GM23338 (cell line): ENCODE measurements around the gene LAMA4. TPM values are rescaled to one million over a fixed set of nuclear protein-coding genes. Genes with fewer than 3 reads are reported as not detected.
A peak's percentile ranks its signal among the peaks of the same experiment; 100 is the strongest.

Experiments
- ATAC-seq: fragments of 200-7000 bp; cut with Tn5 transposase; 3 replicates; pipeline ENCODE4 v1.9.1; 2020
- DNase-seq: peaks from one replicate; pipeline ENCODE4 v3.0.0-alpha.2; 2015; ENCODE audit warnings: low spot score
- H2AFZ ChIP-seq: fragments of 200-600 bp; sonication (generic); 2 replicates; pipeline ENCODE4 v1.8.0; 2016; ENCODE audit warnings: antibody characterized with exemption, mild to moderate bottlenecking, moderate library complexity
- H3F3A ChIP-seq: fragments of 200-600 bp; sonication (generic); replicated peaks from 2 replicates; pipeline ENCODE4 v1.8.0; 2017; ENCODE audit warnings: antibody characterized with exemption, mixed run types, low read depth
- H3K27ac ChIP-seq: fragments of 200-600 bp; sonication (generic); 2 replicates; pipeline ENCODE4 v1.6.1; 2016; ENCODE audit warnings: low read depth
- H3K27me3 ChIP-seq: fragments of 200-600 bp; sonication (generic); 2 replicates; pipeline ENCODE4 v1.8.0; 2016; ENCODE audit warnings: mild to moderate bottlenecking, mixed run types, moderate library complexity; ENCODE audit not compliant: insufficient read depth
- H3K36me3 ChIP-seq: fragments of 200-600 bp; sonication (generic); 2 replicates; pipeline ENCODE4 v1.8.0; 2016; ENCODE audit warnings: mild to moderate bottlenecking; ENCODE audit not compliant: insufficient read depth
- H3K4me1 ChIP-seq: fragments of 200-600 bp; sonication (generic); 2 replicates; pipeline ENCODE4 v1.8.0; 2016; ENCODE audit warnings: mild to moderate bottlenecking, moderate library complexity; ENCODE audit not compliant: insufficient read depth
- H3K4me2 ChIP-seq: fragments of 200-600 bp; sonication (generic); 2 replicates; pipeline ENCODE4 v1.7.1; 2017; ENCODE audit warnings: mixed run types
- H3K4me3 ChIP-seq: fragments of 200-600 bp; sonication (generic); 2 replicates; pipeline ENCODE4 v1.6.1; 2016; ENCODE audit warnings: mixed run types
- H3K79me2 ChIP-seq: fragments of 200-600 bp; sonication (generic); replicated peaks from 2 replicates; pipeline ENCODE4 v1.8.0; 2017; ENCODE audit warnings: mild to moderate bottlenecking; ENCODE audit not compliant: insufficient read depth
- H3K9me2 ChIP-seq: fragments of 200-600 bp; sonication (generic); 2 replicates; pipeline ENCODE4 v1.8.0; 2017; ENCODE audit not compliant: insufficient read depth
- H4K20me1 ChIP-seq: fragments of 200-600 bp; sonication (generic); replicated peaks from 2 replicates; pipeline ENCODE4 v1.8.0; 2017; ENCODE audit warnings: mild to moderate bottlenecking; ENCODE audit not compliant: insufficient read depth
- H3K27ac Mint-ChIP-seq: 2 replicates; pipeline ENCODE4 v1.8.0; 2020; ENCODE audit warnings: inconsistent platforms, mild to moderate bottlenecking, moderate library complexity, mixed read lengths
- H3K27me3 Mint-ChIP-seq: 3 replicates; pipeline ENCODE4 v1.8.0; 2022; ENCODE audit warnings: low read depth, mild to moderate bottlenecking, moderate library complexity, mixed read lengths, inconsistent platforms; ENCODE audit not compliant: insufficient read depth, poor library complexity
- H3K36me3 Mint-ChIP-seq: 3 replicates; pipeline ENCODE4 v1.8.0; 2021; ENCODE audit warnings: low read depth, mild to moderate bottlenecking, inconsistent platforms, moderate library complexity, mixed read lengths
- H3K4me1 Mint-ChIP-seq: 3 replicates; pipeline ENCODE4 v1.8.0; 2020; ENCODE audit warnings: mild to moderate bottlenecking, inconsistent platforms, mixed read lengths
- H3K4me3 Mint-ChIP-seq: 3 replicates; pipeline ENCODE4 v1.8.0; 2021; ENCODE audit warnings: moderate library complexity, mild to moderate bottlenecking, inconsistent platforms, mixed read lengths
- H3K9me3 Mint-ChIP-seq: 3 replicates; pipeline ENCODE4 v1.8.0; 2020; ENCODE audit warnings: moderate library complexity, mild to moderate bottlenecking, inconsistent platforms, mixed read lengths
- CREB1 ChIP-seq: fragments of 250-450 bp; sonication (Bioruptor Pico); IDR thresholded peaks from 2 replicates; pipeline ENCODE4 v1.5.0; 2020; ENCODE audit warnings: low read depth, mild to moderate bottlenecking, moderate library complexity
- EZH2 ChIP-seq: fragments of 200-600 bp; sonication (generic); IDR thresholded peaks from one replicate; pipeline ENCODE4 v1.8.0; 2017; ENCODE audit warnings: antibody characterized with exemption, mild to moderate bottlenecking, low read depth; ENCODE audit not compliant: unreplicated experiment
- EZH2phosphoT487 ChIP-seq: fragments of 200-600 bp; sonication (generic); IDR thresholded peaks from one replicate; pipeline ENCODE4 v1.8.1; 2018; ENCODE audit warnings: antibody characterized with exemption; ENCODE audit not compliant: unreplicated experiment
- JUNB ChIP-seq: IDR thresholded peaks from one replicate; pipeline ENCODE4 v1.6.1; 2016; ENCODE audit warnings: antibody characterized with exemption; ENCODE audit not compliant: unreplicated experiment
- NANOG ChIP-seq: IDR thresholded peaks from 2 replicates; pipeline ENCODE4 v1.6.1; 2016; ENCODE audit warnings: antibody characterized with exemption, borderline replicate concordance
- POLR2AphosphoS5 ChIP-seq: IDR thresholded peaks from 2 replicates; pipeline ENCODE4 v1.6.1; 2016; ENCODE audit warnings: antibody characterized with exemption, low read depth
- STAT1 ChIP-seq: IDR thresholded peaks from one replicate; pipeline ENCODE4 v1.6.1; 2016; ENCODE audit warnings: antibody characterized with exemption; ENCODE audit not compliant: unreplicated experiment
- ZNF331 ChIP-seq: fragments of 250-450 bp; sonication (Bioruptor Pico); IDR thresholded peaks from 2 replicates; pipeline ENCODE4 v1.5.0; 2020; ENCODE audit warnings: low read depth, mild to moderate bottlenecking, moderate library complexity
- polyA plus RNA-seq: library from polyadenylated mRNA; unstranded; fragments of >200 nt; fragmentation: Nextera tagmentation; extraction: Ambion mirVana; gene quantifications from 2 replicates; pipeline ENCODE4 v1.2.1, GENCODE V29; 2016
- total RNA-seq: library from RNA; depleted of rRNA; stranded (reverse); fragments of >200 nt; shearing (Covaris generic); gene quantifications from 2 replicates; pipeline ENCODE4 v1.2.3, GENCODE V29; 2014
- TF ChIP-seq, protein P1 (sequence below): fragments of 250-450 bp; sonication (Bioruptor Pico); IDR thresholded peaks from 2 replicates; pipeline ENCODE4 v1.5.0; 2020; ENCODE audit warnings: mild to moderate bottlenecking, moderate library complexity
- TF ChIP-seq, protein P2 (sequence below), 2 experiments: fragments of 200-600 bp in 1 of 2; sonication (generic) in 1 of 2; conservative IDR thresholded peaks; 2 replicates each; pipeline versions ENCODE4 v1.5.1 to v1.6.1; 2016 to 2017; ENCODE audit warnings: antibody characterized with exemption in 2 of 2, low read depth in 2 of 2, mild to moderate bottlenecking in 2 of 2, moderate library complexity in 1 of 2
- TF ChIP-seq, protein P3 (sequence below): IDR thresholded peaks from one replicate; pipeline ENCODE4 v1.6.1; 2018; ENCODE audit warnings: antibody characterized with exemption; ENCODE audit not compliant: unreplicated experiment

The LAMA4 gene
- total and polyA plus RNA-seq, 2 experiments from 2014 or later, result 1.7 to 2.8 TPM

DNA sequence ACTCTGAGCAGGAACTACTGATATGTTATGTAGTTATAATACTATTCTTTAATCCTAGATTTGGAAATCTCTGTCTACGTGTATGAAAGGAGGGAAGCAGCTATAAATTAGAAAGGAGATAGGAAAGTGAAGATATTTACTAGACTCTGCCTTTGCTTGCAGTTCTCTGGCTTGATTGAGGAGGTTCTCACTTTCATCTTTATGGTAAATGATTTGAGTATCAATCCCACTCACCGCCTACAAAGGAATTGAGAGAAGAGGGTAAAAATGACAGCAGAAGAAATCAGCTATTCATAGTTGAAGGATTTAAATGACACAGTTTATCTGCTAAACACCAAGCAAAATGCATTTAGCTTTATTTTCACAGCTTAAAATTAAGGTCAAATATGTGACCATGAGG is 99.7 kb downstream of the LAMA4 start:
- no peak overlapping the region for H3K27ac ChIP-seq
- Mint-ChIP-seq H3K27ac (no peak overlapping the region), H3K4me3 (no peak overlapping the region), H3K36me3 (no peaks in the 10 kb centered on the region), H3K9me3 (no peaks in the 10 kb centered on the region), H3K27me3 (peaks cover 2% of the 10 kb centered on the region), H3K4me1 (peaks cover 10% of the 10 kb centered on the region)
- H3K4me2 ChIP-seq, result no peak overlapping the region
- DNase-seq (no peak), ATAC-seq (no peak)
- no peaks in the 10 kb centered on the region for H3K79me2 ChIP-seq
- no peaks in the 10 kb centered on the region for H3K27me3 ChIP-seq
- H3K4me1 ChIP-seq, result no peaks in the 10 kb centered on the region
- 0 out of 2 replicates have a peak overlapping the region, but pooled peaks have one; percentile 3 for H2AFZ ChIP-seq
- H4K20me1 ChIP-seq, result no peaks in the 10 kb centered on the region
- TF ChIP-seq CREB1 (no peak), EZH2phosphoT487 (no peak), JUNB (no peak), ZNF331 (no peak), EZH2 (no peak), POLR2AphosphoS5 (no peak), NANOG (no peak), STAT1 (no peak)
- TF ChIP-seq, protein P1, sequence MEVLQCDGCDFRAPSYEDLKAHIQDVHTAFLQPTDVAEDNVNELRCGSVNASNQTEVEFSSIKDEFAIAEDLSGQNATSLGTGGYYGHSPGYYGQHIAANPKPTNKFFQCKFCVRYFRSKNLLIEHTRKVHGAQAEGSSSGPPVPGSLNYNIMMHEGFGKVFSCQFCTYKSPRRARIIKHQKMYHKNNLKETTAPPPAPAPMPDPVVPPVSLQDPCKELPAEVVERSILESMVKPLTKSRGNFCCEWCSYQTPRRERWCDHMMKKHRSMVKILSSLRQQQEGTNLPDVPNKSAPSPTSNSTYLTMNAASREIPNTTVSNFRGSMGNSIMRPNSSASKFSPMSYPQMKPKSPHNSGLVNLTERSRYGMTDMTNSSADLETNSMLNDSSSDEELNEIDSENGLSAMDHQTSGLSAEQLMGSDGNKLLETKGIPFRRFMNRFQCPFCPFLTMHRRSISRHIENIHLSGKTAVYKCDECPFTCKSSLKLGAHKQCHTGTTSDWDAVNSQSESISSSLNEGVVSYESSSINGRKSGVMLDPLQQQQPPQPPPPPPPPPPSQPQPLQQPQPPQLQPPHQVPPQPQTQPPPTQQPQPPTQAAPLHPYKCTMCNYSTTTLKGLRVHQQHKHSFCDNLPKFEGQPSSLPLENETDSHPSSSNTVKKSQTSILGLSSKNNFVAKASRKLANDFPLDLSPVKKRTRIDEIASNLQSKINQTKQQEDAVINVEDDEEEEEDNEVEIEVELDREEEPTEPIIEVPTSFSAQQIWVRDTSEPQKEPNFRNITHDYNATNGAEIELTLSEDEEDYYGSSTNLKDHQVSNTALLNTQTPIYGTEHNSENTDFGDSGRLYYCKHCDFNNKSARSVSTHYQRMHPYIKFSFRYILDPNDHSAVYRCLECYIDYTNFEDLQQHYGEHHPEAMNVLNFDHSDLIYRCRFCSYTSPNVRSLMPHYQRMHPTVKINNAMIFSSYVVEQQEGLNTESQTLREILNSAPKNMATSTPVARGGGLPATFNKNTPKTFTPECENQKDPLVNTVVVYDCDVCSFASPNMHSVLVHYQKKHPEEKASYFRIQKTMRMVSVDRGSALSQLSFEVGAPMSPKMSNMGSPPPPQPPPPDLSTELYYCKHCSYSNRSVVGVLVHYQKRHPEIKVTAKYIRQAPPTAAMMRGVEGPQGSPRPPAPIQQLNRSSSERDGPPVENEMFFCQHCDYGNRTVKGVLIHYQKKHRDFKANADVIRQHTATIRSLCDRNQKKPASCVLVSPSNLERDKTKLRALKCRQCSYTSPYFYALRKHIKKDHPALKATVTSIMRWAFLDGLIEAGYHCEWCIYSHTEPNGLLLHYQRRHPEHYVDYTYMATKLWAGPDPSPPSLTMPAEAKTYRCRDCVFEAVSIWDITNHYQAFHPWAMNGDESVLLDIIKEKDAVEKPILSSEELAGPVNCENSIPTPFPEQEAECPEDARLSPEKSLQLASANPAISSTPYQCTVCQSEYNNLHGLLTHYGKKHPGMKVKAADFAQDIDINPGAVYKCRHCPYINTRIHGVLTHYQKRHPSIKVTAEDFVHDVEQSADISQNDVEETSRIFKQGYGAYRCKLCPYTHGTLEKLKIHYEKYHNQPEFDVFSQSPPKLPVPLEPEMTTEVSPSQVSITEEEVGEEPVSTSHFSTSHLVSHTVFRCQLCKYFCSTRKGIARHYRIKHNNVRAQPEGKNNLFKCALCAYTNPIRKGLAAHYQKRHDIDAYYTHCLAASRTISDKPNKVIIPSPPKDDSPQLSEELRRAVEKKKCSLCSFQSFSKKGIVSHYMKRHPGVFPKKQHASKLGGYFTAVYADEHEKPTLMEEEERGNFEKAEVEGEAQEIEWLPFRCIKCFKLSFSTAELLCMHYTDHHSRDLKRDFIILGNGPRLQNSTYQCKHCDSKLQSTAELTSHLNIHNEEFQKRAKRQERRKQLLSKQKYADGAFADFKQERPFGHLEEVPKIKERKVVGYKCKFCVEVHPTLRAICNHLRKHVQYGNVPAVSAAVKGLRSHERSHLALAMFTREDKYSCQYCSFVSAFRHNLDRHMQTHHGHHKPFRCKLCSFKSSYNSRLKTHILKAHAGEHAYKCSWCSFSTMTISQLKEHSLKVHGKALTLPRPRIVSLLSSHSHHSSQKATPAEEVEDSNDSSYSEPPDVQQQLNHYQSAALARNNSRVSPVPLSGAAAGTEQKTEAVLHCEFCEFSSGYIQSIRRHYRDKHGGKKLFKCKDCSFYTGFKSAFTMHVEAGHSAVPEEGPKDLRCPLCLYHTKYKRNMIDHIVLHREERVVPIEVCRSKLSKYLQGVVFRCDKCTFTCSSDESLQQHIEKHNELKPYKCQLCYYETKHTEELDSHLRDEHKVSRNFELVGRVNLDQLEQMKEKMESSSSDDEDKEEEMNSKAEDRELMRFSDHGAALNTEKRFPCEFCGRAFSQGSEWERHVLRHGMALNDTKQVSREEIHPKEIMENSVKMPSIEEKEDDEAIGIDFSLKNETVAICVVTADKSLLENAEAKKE, result no peak
- TF ChIP-seq, protein P2, sequence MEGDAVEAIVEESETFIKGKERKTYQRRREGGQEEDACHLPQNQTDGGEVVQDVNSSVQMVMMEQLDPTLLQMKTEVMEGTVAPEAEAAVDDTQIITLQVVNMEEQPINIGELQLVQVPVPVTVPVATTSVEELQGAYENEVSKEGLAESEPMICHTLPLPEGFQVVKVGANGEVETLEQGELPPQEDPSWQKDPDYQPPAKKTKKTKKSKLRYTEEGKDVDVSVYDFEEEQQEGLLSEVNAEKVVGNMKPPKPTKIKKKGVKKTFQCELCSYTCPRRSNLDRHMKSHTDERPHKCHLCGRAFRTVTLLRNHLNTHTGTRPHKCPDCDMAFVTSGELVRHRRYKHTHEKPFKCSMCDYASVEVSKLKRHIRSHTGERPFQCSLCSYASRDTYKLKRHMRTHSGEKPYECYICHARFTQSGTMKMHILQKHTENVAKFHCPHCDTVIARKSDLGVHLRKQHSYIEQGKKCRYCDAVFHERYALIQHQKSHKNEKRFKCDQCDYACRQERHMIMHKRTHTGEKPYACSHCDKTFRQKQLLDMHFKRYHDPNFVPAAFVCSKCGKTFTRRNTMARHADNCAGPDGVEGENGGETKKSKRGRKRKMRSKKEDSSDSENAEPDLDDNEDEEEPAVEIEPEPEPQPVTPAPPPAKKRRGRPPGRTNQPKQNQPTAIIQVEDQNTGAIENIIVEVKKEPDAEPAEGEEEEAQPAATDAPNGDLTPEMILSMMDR (conservative IDR thresholded peaks at IDR 0.05; ENCODE audit: low read depth in 2 of 2), result no peak
- TF ChIP-seq, protein P3, sequence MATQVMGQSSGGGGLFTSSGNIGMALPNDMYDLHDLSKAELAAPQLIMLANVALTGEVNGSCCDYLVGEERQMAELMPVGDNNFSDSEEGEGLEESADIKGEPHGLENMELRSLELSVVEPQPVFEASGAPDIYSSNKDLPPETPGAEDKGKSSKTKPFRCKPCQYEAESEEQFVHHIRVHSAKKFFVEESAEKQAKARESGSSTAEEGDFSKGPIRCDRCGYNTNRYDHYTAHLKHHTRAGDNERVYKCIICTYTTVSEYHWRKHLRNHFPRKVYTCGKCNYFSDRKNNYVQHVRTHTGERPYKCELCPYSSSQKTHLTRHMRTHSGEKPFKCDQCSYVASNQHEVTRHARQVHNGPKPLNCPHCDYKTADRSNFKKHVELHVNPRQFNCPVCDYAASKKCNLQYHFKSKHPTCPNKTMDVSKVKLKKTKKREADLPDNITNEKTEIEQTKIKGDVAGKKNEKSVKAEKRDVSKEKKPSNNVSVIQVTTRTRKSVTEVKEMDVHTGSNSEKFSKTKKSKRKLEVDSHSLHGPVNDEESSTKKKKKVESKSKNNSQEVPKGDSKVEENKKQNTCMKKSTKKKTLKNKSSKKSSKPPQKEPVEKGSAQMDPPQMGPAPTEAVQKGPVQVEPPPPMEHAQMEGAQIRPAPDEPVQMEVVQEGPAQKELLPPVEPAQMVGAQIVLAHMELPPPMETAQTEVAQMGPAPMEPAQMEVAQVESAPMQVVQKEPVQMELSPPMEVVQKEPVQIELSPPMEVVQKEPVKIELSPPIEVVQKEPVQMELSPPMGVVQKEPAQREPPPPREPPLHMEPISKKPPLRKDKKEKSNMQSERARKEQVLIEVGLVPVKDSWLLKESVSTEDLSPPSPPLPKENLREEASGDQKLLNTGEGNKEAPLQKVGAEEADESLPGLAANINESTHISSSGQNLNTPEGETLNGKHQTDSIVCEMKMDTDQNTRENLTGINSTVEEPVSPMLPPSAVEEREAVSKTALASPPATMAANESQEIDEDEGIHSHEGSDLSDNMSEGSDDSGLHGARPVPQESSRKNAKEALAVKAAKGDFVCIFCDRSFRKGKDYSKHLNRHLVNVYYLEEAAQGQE, result no peak
- H3K4me3 ChIP-seq, result no peak overlapping the region
- H3K9me2 ChIP-seq, result peaks cover 2% of the 10 kb centered on the region; the same call in 1 of the 2 replicates
- no peaks in the 10 kb centered on the region for H3K36me3 ChIP-seq
- H3F3A ChIP-seq, result no peaks in the 10 kb centered on the region
